H1 (cell line): ENCODE data around the gene ADGRV1. TPM values are rescaled to one million over a fixed set of nuclear protein-coding genes. Genes with fewer than 3 reads are reported as not detected.

Experiments
- BACH1 ChIP-seq: IDR thresholded peaks from 2 replicates; pipeline ENCODE4 v1.6.1; 2012; ENCODE audit warnings: low read length, improper control_type of control experiment
- CBX5 ChIP-seq: fragments of 300-800, 300-1000 bp; sonication (generic); IDR thresholded peaks from 2 replicates; pipeline ENCODE4 v1.7.1; 2016; ENCODE audit warnings: antibody characterized with exemption, low read length, low read depth
- CEBPB ChIP-seq: IDR thresholded peaks from 2 replicates; pipeline ENCODE4 v1.6.1; 2012; ENCODE audit warnings: low read depth, low read length
- CHD1 ChIP-seq: IDR thresholded peaks from 2 replicates; pipeline ENCODE4 v1.6.1; 2012; ENCODE audit warnings: low read depth, low read length, improper control_type of control experiment
- CHD7 ChIP-seq: fragments of 300-600 bp; sonication (generic); IDR thresholded peaks from 2 replicates; pipeline ENCODE4 v1.7.1; 2012; ENCODE audit warnings: low read length, moderate library complexity, mild to moderate bottlenecking, inconsistent platforms; ENCODE audit not compliant: insufficient replicate concordance
- E2F6 ChIP-seq: IDR thresholded peaks from 2 replicates; pipeline ENCODE4 v1.6.1; 2012; ENCODE audit warnings: inconsistent platforms
- GABPA ChIP-seq: IDR thresholded peaks from 2 replicates; pipeline ENCODE4 v1.6.1; 2011; ENCODE audit warnings: mild to moderate bottlenecking, low read length, moderate library complexity, borderline replicate concordance; ENCODE audit not compliant: insufficient read depth
- KDM1A ChIP-seq: fragments of 200-600, 300-600 bp; sonication (generic); IDR thresholded peaks from 2 replicates; pipeline ENCODE4 v1.7.1; 2016; ENCODE audit warnings: mild to moderate bottlenecking, low read length, borderline replicate concordance
- POLR2AphosphoS5 ChIP-seq: IDR thresholded peaks from 2 replicates; pipeline ENCODE4 v1.6.1; 2011; ENCODE audit warnings: low read depth, low read length
- RFX5 ChIP-seq: IDR thresholded peaks from 2 replicates; pipeline ENCODE4 v1.6.1; 2011; ENCODE audit warnings: low read depth, low read length, improper control_type of control experiment, borderline replicate concordance
- SIRT6 ChIP-seq: IDR thresholded peaks from one replicate; pipeline ENCODE4 v1.7.1; 2012; ENCODE audit warnings: low read length, inconsistent platforms
- SIX5 ChIP-seq: IDR thresholded peaks from 2 replicates; pipeline ENCODE4 v1.6.1; 2011; ENCODE audit warnings: mild to moderate bottlenecking, low read depth, low read length
- SP4 ChIP-seq: IDR thresholded peaks from 2 replicates; pipeline ENCODE4 v1.6.1; 2012; ENCODE audit warnings: low read length, inconsistent platforms
- polyA plus RNA-seq, 7 experiments: library from polyadenylated mRNA; depleted of rRNA in 3 of 7; stranded (reverse) in 5 of 7; unstranded in 2 of 7; fragments of >200 nt in 5 of 7; fragments of 200-250 nt in 2 of 7; gene quantifications; 1 replicate in 5 of 7; 2 replicates in 1 of 7; 4 replicates in 1 of 7; pipeline versions ENCODE4 v1.2.1 to v1.2.3, GENCODE V29; 2011 to 2013; ENCODE audit warnings: missing spikeins in 2 of 7, mixed read lengths in 2 of 7
- total RNA-seq: library from RNA; stranded (reverse); fragmentation: NEBNext Ultra II Directional; extraction: Animal tissue kit (Norgen Biotek cat#: 25700); gene quantifications from 2 replicates; pipeline ENCODE4 v1.2.1, GENCODE V29; 2021

ADGRV1 gene
- total and polyA plus RNA-seq, 2 of the 8 experiments (the other 6 are each of a cell fraction or from before 2014, with no cell fraction given), result 53.1 to 62.2 TPM

GRCh38 chr5:90586469-90586868, 27.9 kb downstream of the ADGRV1 start (continued):
- TF ChIP-seq CHD7 (no peak), RFX5 (no peak), CBX5 (no peak), E2F6 (no peak), SIX5 (no peak), CEBPB (no peak), POLR2AphosphoS5 (no peak), BACH1 (no peak), SIRT6 (no peak), SP4 (no peak), CHD1 (no peak), KDM1A (no peak), GABPA (no peak)
